ENCODE measurements around the gene CDHR3. TPM values are rescaled to one million over a fixed set of nuclear protein-coding genes. Genes with fewer than 3 reads are reported as not detected.

CDHR3 gene
- total RNA-seq, 1 experiment from 2014 or later: 3.3 TPM

DNA sequence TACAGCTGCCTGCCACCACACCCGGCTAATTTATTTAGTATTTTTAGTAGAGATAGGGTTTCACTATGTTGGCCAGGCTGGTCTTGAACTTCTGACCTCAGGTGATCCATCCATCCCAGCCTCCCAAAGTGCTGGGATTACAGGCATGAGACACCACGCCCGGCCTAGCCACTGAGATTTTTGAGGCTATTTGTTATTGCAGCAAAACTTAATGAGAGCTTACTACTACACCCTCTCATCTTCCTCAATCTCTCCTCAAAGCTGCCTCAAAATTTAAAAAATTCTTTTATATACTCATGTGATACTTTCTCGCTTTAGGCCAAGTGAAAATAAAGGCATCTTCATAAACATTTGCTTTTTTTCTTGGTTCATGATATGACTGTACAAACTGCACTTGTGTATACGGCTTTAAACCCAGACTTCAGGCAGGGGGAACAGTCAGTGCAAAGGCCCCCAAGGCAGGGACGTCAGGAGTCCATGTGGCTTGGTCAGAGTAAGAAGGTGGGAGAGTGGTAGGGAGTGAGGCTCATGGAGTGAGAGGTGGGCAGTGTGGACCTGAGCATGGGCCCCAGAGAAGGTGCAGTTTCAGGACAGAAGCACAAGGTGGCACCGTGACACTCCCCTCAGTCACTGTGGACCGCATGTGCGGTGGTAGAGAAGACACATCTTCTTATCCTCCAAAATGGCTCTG, 93.6 kb downstream of the CDHR3 start:
- H3K23ac ChIP-seq (ENCODE audit: insufficient read length, low read depth, low read length): no peak overlapping the region
- no peak overlapping the region for H3K27ac Mint-ChIP-seq

More for the DNA sequence above, 93.6 kb downstream of the CDHR3 start:
- no peaks in the 10 kb centered on the region for H3K9me3 ChIP-seq (ENCODE audit: control insufficient read depth, low read depth, low read length)
- no peak overlapping the region for H3K27ac ChIP-seq (ENCODE audit: insufficient read length, low read depth, low read length)
- no peak overlapping the region for H4K8ac ChIP-seq (replicated peaks; ENCODE audit: insufficient read length, low read depth, low read length)
- TF ChIP-seq, protein P1, sequence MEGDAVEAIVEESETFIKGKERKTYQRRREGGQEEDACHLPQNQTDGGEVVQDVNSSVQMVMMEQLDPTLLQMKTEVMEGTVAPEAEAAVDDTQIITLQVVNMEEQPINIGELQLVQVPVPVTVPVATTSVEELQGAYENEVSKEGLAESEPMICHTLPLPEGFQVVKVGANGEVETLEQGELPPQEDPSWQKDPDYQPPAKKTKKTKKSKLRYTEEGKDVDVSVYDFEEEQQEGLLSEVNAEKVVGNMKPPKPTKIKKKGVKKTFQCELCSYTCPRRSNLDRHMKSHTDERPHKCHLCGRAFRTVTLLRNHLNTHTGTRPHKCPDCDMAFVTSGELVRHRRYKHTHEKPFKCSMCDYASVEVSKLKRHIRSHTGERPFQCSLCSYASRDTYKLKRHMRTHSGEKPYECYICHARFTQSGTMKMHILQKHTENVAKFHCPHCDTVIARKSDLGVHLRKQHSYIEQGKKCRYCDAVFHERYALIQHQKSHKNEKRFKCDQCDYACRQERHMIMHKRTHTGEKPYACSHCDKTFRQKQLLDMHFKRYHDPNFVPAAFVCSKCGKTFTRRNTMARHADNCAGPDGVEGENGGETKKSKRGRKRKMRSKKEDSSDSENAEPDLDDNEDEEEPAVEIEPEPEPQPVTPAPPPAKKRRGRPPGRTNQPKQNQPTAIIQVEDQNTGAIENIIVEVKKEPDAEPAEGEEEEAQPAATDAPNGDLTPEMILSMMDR (conservative IDR thresholded peaks at IDR 0.05): peak; percentile 80
- no peaks in the 10 kb centered on the region for H3K79me1 ChIP-seq (ENCODE audit: insufficient read depth, low read depth, low read length, poor library complexity, severe bottlenecking)
- H3K14ac ChIP-seq (ENCODE audit: insufficient read depth, low read length): no peak overlapping the region
- Mint-ChIP-seq H3K9me3 (peaks cover 9 to 11% of the 10 kb centered on the region in 2 experiments), H3K4me3 (no peak overlapping the region), H3K36me3 (ENCODE audit: insufficient read depth in 1 of 3, low read depth in 3 of 3) (peaks cover 0 to 7% (median 0%) of the 10 kb centered on the region in 3 experiments; a peak in 4 of 7 replicates), H3K27me3 (ENCODE audit: low read depth) (peaks cover 5% of the 10 kb centered on the region), H3K4me1 (peaks cover 7 to 15% of the 10 kb centered on the region in 2 experiments)
- H3K27me3 ChIP-seq (ENCODE audit: insufficient read depth, low read length): no peaks in the 10 kb centered on the region
- no peak overlapping the region for H2AK5ac ChIP-seq (ENCODE audit: insufficient read length, low read length)
- no peak overlapping the region for H4K5ac ChIP-seq (ENCODE audit: insufficient read length, low read depth, low read length)
- H3T11ph ChIP-seq (ENCODE audit: low read length): no peak overlapping the region
- peak; percentile 81 for DNase-seq
- no peak overlapping the region for H2BK5ac ChIP-seq (ENCODE audit: insufficient read length, low read length)
- no peaks in the 10 kb centered on the region for H3K79me2 ChIP-seq (ENCODE audit: insufficient read depth, low read length)
- no peak overlapping the region for H2BK12ac ChIP-seq (ENCODE audit: insufficient read length, low read depth, low read length)
- H3K4ac ChIP-seq (ENCODE audit: low read depth, low read length): no peak overlapping the region
- no peak overlapping the region for H3K9ac ChIP-seq (ENCODE audit: extremely low read depth, insufficient read length, low read length)
- H3K56ac ChIP-seq (ENCODE audit: insufficient read length, low read depth, low read length): no peak overlapping the region
- no peak overlapping the region for H2BK20ac ChIP-seq (ENCODE audit: low read depth, low read length, poor library complexity, severe bottlenecking)
- H2BK120ac ChIP-seq (ENCODE audit: low read depth, low read length, poor library complexity, severe bottlenecking): no peak overlapping the region
- H3K23me2 ChIP-seq (ENCODE audit: insufficient read length, low read depth, low read length, poor library complexity, severe bottlenecking): no peaks in the 10 kb centered on the region
- no peak overlapping the region for H3K18ac ChIP-seq (ENCODE audit: insufficient read length, low read depth, low read length)
- H4K91ac ChIP-seq (ENCODE audit: insufficient read length, low read depth, low read length): no peak overlapping the region
- H2BK15ac ChIP-seq (ENCODE audit: low read depth, low read length): no peak overlapping the region
- H2AFZ ChIP-seq (ENCODE audit: low read length): no peak overlapping the region
- no peaks in the 10 kb centered on the region for H3K4me1 ChIP-seq (ENCODE audit: insufficient read depth, low read length)
- H4K20me1 ChIP-seq (ENCODE audit: control insufficient read depth, insufficient read depth, insufficient read length): no peaks in the 10 kb centered on the region
- WGBS (ENCODE audit: extremely low coverage, insufficient read length, low lambda C conversion rate): no CpG with 5 or more reads among the region's 9 CpGs
- H3K4me2 ChIP-seq (ENCODE audit: insufficient read depth, insufficient read length, low read length): no peak overlapping the region

All from H9 (cell line).